Activated T-helper 9 cell treated with anti-CD3 and anti-CD28 coated beads, Interleukin-2, amount 50 U/mL, for 16 hours (primary cell): ENCODE measurements around the gene CACNA1E.

Source experiments
- DNase-seq: peaks from one replicate; pipeline ENCODE4 v3.0.0-alpha.2; 2020; ENCODE audit warnings: low read depth

Gene CACNA1E

DNA sequence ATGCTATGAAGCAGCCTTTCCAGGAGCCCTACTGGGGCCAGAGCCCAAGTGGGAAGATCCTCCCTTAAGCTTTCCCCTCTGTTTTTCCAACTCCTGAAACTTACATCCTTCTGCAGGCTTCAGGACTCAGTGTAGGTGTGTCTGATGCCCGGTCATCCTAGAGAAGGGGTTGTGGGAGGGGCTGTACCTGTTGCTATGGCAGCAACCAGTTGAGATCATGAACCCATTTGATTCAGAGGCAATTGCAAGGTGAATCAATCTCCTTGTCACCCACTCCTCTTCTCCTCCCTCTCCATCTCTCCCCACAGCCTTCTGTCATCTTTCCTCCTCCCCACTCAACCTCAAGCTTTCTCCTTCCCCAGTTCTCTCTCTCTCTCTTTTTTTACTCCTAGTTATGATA is 151.8 kb downstream of the CACNA1E start:
- no peak for DNase-seq

DNA sequence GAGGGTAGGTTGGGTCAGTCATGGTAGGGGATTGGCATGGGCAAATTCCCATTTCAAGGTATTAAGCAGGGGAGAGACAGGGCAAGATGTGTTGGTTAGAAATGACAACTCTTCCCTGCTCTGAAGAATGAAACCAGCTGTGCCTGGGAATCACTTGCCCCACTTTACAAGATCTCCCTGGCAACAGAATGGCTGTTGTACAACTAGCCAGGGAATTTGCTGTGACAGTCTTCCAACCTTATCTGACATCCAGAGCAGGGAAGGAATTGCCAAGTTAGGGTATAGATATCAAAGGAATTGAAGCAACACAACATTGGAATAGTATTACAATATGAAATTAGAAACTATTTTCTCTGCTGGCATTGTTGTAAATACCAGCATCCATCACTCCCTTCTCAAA is 154.7 kb downstream of the CACNA1E start:
- DNase-seq: no peak

DNA sequence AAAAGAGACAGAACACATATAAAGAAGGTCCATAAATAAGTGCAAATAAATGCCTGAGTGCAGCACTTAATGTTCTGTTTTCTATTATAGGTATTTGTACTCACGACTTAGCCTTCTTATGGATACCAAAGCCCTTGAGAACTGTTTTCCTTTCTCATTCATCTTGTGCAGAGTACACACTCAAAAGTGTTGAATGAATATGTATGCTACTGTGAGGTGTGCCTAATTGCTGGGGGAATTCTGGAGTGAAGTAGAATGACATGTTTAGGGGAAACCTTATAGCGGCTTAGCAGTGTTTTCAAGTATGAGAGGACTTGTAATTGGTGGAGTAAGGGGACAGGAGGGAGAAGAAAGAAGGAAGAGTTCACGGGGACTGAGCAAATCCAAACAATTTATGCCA is 157.6 kb downstream of the CACNA1E start:
- DNase-seq: no peak

DNA sequence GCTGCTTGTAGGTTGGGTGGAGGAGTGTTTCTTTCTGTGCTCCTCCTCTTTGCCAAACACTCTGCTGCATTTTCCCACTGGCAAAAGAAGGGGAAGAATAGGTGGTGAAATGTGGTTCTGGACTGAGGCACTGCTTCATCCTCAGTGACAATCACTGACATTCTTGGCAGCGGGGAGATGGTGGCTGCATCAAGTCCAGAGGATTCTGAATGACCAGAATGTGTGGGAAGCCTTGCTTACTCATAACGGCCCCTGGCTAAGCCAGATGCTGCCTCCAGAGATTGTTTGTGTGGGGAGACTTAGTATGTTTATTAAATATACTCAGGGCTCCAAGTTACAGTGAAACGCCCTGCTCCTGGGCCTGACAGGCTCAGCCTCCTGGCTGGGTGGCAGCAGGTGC is 160.3 kb downstream of the CACNA1E start:
- no peak for DNase-seq

DNA sequence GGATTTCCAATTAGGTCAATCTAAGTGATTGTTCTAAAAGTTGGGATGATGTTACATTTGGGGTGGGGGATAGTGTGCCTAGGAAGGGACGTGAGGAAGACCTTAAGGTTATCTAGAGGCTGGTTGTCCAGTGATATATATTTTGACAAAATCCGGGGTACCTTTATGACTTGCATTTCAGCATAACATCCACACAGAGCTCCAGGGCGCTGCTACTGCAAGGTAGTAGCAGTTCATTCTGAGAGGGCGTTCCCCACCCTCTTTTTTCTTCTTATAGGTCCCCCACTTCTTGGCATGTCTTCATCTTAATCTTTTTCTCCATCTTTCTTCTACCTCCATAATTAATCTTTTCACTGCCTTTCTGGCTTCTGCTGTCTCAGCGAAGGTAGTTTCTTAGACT is 161.9 kb downstream of the CACNA1E start:
- no peak for DNase-seq

DNA sequence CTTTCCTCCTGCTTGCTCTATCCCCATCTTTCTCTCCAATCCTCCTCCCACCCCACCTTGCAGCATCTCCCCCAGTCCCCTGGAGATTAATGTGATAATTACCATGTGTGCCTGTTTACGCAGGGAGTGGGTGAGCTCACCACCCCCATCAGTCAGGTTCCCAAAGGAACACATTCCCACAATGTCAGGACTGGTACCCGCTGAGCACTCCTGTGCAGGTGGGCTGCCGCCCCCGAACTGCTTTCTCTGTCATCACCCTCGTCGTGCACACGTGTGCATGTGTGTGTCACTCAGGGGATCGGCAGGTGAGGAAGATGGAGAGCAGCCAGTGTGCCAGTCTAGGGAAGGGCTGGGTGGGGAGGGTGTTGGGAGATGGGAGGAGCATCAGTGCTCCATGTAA is 163.4 kb downstream of the CACNA1E start:
- DNase-seq: no peak

DNA sequence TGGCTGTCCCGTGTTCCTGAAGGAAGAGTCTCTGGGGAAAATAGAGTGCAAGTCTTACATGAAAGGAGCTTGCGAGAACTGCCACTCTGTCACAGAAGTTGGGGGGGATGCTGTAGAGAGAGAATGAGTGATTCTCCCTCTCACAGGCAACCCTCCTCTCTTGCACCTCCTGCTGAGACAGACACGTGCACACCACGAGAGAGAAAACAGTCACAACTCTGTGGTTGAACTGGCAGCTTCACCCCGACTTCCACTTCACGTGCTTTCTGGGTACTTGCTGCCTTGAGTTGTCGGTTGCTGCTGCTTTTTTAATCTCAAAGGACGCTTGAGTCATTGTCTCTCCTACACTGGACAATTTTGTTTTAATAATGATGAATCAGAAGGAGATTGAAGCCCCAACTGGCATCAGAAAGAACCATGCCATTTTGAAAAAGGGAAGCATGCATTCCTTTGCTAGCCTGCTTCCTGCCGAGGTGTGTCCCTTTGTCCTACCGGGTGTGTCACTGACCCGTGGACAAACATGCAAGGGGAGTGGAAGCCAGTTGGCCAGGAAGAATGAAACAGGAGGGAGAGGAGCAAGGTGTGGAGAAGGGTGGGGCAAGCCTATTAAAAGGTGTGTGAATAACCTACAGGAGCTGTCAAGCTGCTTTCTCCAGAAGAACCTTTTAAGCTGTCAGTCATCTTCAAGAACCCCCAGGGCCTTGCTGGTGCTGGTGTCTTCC is 164.2 kb downstream of the CACNA1E start:
- no peak for DNase-seq

DNA sequence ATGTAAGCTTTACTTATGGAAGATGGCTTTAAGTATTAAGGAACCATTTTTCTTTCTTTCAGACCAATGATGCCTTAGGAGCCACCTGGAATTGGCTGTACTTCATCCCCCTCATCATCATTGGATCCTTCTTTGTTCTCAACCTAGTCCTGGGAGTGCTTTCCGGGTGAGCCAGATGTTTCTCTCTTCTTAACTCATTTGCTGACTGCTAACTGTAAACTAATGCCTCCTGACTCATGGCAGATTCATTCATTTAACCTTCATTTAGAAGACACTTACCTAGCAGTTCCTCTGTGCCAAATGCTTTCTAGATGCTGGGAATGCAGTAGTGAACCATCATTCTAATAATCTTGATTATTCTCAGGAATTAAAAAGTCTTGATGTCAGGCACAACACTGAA is 168.0 kb downstream of the CACNA1E start:
- no peak for DNase-seq

DNA sequence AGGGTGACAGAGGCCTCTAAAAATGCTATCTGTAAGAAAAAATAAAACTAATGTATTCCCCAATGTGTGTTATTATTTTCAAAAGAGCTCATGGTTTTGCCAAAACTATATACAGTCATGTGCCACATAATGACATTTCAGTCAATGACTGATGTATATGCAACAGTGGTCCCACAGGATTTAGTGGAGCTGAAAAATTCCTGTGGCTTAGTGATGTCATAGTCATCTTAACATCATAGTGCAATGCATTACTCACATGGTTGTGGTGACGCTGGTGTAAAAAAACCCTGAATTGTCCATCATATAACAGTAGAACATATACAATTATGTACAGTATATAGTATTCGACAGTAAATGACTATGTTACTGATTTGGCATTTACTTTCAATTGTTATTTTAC is 172.4 kb downstream of the CACNA1E start:
- no peak for DNase-seq

DNA sequence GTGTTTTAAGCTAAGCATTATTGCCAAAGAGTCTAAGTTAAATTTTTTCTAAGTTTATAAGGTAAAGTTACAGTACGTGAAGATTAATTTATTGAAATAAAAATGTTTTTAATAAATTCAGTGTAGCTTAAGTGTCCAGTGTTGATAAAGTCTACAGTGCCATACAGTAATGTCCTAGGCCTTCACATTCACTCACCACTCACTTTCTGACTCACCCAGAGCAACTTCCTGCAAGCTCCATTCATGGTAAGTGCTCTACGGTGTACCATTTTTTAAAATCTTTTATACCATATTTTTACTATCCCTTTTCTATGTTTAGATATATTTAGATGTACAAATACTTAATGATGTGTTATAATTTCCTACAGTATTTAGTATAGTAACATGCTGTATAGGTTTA is 173.2 kb downstream of the CACNA1E start:
- no peak for DNase-seq

DNA sequence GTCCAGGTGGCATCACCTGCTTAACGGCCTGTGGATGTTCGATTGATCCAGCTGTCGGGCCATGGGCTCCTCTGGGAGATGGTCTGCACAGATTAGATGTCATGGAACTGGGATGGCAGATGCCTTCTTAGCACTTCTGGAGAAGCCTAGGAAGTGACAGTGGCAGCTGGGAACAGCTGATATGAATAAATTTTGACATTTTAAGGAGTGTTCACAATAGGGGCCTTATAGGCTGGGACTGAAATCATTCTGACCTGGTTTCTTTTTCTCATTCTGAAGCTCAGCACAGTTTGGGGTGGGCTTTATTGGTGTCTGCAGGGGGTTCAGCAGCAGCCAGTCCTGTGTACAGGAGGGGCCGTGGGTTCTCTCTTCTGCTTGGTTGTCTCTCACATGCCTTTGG is 175.3 kb downstream of the CACNA1E start:
- no peak for DNase-seq

DNA sequence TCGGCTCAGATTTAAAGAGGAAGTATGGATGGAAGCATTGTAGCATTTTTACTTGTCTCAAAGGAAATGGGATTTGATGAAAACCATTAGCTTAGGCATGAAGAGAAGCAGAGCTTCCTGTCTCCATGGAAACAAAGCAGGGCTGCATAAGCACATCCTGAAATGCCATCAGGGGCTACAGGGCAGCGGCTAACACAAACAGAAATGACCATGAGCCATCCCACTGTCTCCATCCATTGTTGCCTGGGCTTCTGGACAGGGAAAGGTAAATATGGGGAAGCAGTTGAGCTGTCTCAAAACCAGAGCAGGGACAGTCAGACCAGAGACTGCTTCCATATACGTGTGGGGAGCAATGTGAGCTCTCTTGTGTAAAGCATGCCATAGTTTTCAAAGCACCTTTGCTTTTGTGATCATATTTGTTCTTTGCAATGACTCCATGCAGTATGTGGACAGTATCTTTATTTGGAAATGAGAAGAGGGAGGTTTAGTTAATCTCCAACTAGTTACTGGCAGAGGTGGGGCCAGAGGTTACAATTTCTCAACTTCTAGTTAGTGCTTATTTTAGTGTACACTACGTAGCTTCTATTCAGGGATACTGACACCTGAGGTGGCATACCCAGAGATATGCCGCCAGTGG is 176.1 kb downstream of the CACNA1E start:
- no peak for DNase-seq

DNA sequence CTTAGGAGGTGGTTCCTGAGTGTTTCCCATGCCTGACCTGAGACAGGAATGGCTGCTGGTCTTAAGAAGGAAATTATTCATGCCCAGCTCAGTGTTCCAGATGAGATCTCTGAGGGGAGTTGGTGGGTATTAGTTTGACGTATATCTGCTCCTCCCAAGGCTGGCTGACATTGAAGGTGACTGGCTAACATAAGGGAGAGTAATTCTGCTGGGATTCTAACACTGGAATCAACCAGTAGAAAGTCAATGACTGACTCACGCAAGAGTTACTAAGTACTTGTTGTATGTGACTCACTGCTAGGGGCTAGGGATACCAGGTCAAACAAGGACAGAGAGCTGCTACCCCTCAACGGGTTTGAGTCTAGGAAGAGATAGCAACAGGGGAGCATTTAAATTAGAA is 177.3 kb downstream of the CACNA1E start:
- no peak for DNase-seq

DNA sequence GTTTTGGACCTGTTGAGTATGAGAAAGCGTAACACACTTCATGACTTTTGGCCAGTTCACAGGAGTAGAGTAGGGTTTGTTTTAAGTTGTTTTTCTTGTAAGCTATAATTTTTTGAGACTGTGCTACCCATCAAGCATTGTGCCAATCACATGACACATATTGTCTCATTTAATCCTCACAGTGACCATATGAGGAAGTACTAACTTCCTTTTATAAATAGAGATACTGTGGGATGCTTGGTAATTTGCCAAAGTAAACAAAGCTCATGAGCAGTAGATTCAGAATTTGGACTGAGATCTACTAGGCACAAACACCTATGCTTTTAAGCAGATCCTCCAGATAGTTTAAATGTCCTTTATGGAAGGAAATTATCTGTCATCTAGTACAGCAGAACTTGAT is 178.3 kb downstream of the CACNA1E start:
- no peak for DNase-seq

DNA sequence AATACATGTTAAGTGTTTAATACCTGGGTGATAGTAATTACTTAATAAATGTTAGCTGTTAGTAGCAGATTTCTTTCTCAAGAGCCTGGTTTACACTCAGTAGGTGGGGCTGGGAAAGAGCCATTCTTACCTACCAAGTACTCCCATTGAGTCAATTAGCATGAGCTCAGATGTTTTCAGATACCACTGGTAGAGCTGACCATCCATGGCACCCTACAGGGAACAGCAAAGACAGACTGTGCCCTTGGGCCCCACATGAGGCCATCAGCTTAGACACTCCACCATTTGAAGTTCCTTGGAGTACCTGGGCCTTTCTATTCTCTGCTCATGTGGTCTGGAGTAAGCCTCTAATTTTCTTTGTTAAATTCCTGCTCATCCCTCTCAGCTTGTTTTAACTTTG is 179.3 kb downstream of the CACNA1E start:
- no peak for DNase-seq

DNA sequence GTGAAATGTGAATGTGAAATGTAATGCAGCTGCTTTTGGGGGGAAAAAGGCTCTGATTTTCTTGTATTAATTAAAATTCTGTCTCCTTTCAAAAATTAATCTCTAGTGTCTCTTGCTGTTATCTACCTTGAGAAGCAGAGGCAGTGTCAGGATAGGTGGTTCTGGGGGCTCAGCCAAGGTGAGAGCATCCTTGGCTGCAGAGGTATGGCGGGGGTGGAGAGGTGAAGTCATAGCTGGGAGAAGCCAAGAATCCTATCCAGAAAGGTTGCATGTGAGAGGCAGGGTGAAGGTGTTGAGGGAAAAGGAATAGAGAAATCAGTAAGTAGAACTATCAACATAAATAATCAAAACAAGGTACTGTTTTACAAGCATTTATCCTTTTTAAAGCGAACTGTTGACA is 181.2 kb downstream of the CACNA1E start:
- no peak for DNase-seq

DNA sequence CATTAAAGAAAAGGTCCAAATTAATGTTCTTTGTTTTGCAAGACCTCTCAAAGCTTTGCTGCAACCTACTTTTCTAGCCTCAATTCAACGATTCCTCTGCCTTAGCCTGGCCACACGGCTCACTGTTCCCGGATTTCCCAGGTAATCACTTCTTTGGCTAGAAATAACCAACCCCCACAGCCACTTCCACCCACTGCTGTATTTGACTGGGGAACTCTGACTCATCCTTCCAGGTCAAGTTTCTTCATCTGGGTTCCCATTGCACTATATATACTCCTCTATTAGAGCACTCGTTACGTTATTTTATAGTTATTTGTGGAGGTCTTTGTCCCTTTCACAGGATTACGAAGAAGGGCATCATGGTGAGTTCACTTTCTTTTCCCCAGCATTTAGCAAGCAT is 185.9 kb downstream of the CACNA1E start:
- no peak for DNase-seq

DNA sequence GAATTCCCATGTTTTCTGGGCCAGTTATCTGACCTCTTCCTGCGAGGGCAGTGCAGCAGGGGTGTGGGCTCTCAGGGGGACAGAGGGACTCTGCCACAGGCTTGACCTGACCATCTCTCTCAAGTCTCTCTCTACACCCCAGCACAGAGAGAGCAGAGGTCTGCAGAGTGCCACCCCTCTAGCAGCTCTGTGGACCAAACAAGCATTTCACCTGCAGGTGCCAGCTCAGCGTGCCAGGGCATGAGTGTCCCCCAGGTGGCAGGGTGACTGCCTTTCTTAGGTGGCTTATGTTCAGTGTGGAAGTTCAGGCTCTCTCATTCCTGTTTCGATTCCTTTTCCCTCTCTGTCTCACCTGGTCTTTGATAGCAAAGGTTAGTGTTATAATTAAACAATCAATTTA is 191.3 kb downstream of the CACNA1E start:
- DNase-seq: no peak

DNA sequence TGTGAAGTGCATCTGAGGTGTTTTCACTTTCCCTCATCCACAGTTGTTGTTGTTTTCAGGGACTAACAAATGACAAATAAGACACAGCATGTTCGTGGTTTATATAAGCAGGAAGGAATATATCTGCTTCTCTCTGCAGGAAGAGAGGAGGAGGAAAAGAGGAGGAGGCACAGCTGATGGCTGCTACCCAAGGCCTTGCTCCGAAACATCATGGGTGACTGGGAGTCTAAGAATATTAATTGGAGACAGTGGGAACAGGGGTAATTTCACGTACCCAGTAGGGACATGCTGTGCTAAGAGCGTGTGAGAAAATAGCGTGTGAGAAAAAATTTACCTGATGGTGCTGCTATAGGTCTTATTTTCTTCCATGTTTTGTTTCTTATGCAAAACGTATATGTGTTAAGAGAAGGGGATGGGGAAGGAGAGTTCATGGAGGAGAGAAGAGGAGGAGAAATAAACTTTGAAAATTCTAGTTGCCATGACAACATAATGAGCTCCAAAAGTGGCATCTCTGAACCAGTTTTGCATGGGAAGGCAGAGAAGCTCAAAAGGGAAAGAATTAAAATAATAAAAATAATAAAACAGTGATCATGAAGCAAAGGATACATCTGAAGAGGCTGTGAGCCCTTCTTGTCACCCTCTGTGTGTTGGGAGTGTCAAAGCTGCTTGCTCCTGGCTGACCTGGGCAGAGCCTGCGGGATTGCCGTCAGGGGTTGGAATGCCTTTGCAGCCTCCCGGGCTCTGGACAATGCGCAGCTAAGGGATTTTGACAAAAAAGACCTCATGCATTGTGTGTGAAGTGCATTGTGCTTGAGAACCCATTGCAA is 192.0 kb downstream of the CACNA1E start:
- no peak for DNase-seq

DNA sequence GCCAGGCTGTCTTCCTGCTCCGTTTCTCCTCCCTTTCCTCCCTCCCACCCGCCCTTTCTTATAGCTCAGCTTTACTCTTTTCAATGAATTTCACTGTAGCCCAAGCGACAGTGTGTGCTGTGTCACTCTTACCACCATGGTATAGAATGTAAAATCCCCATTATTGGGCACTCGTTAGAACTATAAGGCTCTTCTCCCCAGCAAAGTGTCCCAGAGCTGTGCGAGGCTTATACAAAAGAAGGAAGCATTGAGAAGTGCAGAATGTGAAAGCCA is 192.5 kb downstream of the CACNA1E start:
- no peak for DNase-seq

DNA sequence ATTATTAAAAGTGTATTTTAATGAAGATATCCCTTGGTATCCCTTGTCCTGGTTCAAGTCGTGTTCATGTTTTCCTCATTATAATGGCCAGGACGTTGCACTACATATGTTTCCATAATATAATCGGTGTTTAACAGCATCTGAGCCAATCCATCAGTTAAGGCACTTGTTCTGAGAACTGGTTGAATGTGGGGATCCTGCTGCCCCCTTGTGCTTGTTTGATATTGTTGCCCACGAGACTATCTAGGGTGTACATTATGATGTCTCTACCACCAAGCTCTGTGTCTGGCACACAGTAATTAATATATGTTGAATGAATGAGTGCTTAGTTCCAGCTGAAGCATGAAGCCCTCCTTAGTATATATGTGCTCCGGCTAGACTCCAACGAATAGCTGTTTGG is 193.0 kb downstream of the CACNA1E start:
- no peak for DNase-seq

DNA sequence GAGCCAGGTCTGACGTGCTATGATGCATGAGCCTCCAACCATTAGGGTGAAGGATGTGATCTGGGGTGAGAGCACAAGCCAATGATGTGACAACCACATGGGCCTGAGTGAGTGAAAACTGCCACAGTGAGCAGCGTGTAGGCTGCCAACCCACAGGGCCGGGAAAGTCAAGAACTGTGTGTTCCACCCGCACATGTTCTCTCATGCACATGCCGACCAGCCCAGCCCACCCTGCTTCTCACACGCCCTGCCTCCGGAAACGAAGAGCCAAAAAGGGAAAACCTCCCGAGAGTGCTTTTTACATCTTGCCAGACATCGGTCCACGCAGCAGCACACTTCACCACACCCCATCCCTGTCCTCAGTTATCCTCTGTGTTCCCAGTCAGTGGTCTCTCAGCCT is 197.0 kb downstream of the CACNA1E start:
- DNase-seq: no peak

DNA sequence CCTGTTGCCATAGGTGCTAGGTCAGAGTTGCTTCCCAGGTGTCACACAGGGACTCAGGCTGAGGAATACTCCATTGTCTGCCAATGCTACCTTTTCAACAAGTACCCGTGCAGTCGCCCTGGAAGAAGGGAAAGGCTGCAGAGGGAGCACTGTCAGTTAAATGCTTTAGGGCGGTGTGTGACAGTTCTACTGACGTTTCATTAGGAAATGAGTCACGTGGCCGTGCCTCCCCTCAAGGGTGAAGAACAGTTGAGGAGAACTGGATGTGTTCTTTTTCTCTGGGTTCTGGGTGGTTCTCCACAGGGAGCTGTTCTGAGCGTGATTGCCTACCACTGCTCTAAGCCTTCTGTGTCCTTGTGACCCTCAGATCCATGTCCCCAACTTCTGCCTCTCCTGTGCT is 197.6 kb downstream of the CACNA1E start:
- DNase-seq: no peak

DNA sequence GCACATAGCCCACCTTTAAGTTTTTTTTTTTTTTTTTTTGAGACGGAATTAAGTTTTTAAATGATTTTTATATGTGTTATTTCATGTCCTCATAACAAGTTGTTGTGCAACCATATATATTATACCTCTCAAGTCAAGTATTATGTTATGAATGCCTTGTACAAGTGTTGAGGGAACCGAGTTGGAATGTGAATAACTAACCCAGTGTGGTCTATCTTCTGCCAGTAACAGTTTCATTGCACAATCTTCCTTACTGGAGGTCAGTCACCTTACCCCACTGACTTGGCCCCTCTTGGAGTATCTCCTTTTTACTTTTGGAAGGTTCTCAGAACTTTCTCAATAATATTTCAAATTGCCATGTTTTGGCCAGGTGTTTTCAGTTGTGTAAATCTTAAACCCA is 201.9 kb downstream of the CACNA1E start:
- no peak for DNase-seq
